K562 (cell line): ENCODE measurements around the gene SYNGR3. TPM values are rescaled to one million over a fixed set of nuclear protein-coding genes. Genes with fewer than 3 reads are reported as not detected.
A peak's percentile ranks its signal among the peaks of the same experiment; 100 is the strongest.

Experiments
- ATAC-seq: fragments of 200-7000 bp; cut with Tn5 transposase; 3 replicates; pipeline ENCODE4 v1.9.1; 2020; ENCODE audit warnings: moderate library complexity
- BruUV-seq: library from RNA; stranded (reverse); fragments of 400-500 nt; replicated peaks from 2 replicates; lab custom pipeline; 2021; lab: Mats Ljungman, UMichigan
- CTCF ChIA-PET: fragments of 300-600 bp; formaldehyde crosslinking; extraction: SDS; loops from one replicate; lab custom pipeline; 2021; ENCODE audit warnings: low intra/inter-chr PET ratio; lab: Yijun Ruan, JAX
- POLR2A ChIA-PET: fragments of 300-600, 350-650 bp; sonication (Branson Sonifier 250); formaldehyde crosslinking; extraction: SDS; loops from one replicate; lab custom pipeline; 2021; ENCODE audit warnings: antibody characterized with exemption, inconsistent platforms; lab: Yijun Ruan, JAX
- DNase-seq, 4 experiments: peaks; one replicate each; pipeline versions ENCODE4 v3.0.0 to v3.0.0-alpha.2; 2011 to 2018; ENCODE audit warnings: low spot score in 3 of 4, mixed read lengths in 3 of 4; ENCODE audit errors: extremely low read depth in 1 of 4
- FAIRE-seq: peaks from 2 replicates; lab custom pipeline; 2011; peaks lifted over from hg19 to GRCh38; lab: Jason Lieb, UNC
- H2AFZ ChIP-seq: 2 replicates; pipeline ENCODE4 v1.6.0; 2011; ENCODE audit warnings: low read depth, low read length, control low read depth, inconsistent platforms
- H3K27ac ChIP-seq: fragments of 200-600 bp; 3 replicates; pipeline ENCODE4 v1.8.0; 2011; ENCODE audit warnings: low read depth, mild to moderate bottlenecking, control low read depth, inconsistent platforms, low read length, moderate library complexity, mixed read lengths; ENCODE audit errors: extremely low read depth
- H3K27me3 ChIP-seq, 2 experiments: fragments of 300-600 bp in 1 of 2; 2 replicates in 1 of 2; 3 replicates in 1 of 2; pipeline versions ENCODE4 v1.6.0 to v1.8.0; 2011; ENCODE audit warnings: inconsistent platforms in 2 of 2, low read length in 2 of 2, mild to moderate bottlenecking in 1 of 2, mixed read lengths in 1 of 2, moderate library complexity in 1 of 2; ENCODE audit not compliant: control insufficient read depth in 2 of 2, insufficient read depth in 2 of 2
- H3K36me3 ChIP-seq: fragments of 300-600 bp; 3 replicates; pipeline ENCODE4 v1.8.0; 2011; ENCODE audit warnings: mild to moderate bottlenecking, low read length, inconsistent platforms; ENCODE audit not compliant: control insufficient read depth, insufficient read depth
- H3K4me1 ChIP-seq, 2 experiments: fragments of 200-600 bp in 1 of 2; replicated peaks in 1 of 2; 2 replicates in 1 of 2; 3 replicates in 1 of 2; pipeline versions ENCODE4 v1.5.1 to v1.8.0; 2011; ENCODE audit warnings: inconsistent platforms in 2 of 2, low read length in 2 of 2, mild to moderate bottlenecking in 1 of 2, mixed read lengths in 1 of 2, moderate library complexity in 1 of 2; ENCODE audit not compliant: control insufficient read depth in 2 of 2, insufficient read depth in 2 of 2
- H3K4me2 ChIP-seq: 2 replicates; pipeline ENCODE4 v1.6.1; 2011; ENCODE audit warnings: low read length, control low read depth, inconsistent platforms, mixed read lengths; ENCODE audit not compliant: insufficient read depth
- H3K4me3 ChIP-seq: fragments of 200-600 bp; sonication (generic), shearing (Covaris generic); 2 replicates; pipeline ENCODE4 v1.5.1; 2016; ENCODE audit warnings: control low read depth, inconsistent platforms
- H3K79me2 ChIP-seq: fragments of 200-600 bp; 3 replicates; pipeline ENCODE4 v1.8.0; 2011; ENCODE audit warnings: low read length, inconsistent platforms; ENCODE audit not compliant: control insufficient read depth, insufficient read depth
- H3K9ac ChIP-seq, 2 experiments: 2 replicates each; pipeline versions ENCODE4 v1.6.0 to v1.6.1; 2011; ENCODE audit warnings: low read depth in 2 of 2, low read length in 2 of 2, control low read depth in 1 of 2, inconsistent platforms in 1 of 2, mild to moderate bottlenecking in 1 of 2, mixed read lengths in 1 of 2; ENCODE audit not compliant: insufficient read depth in 1 of 2
- H3K9me1 ChIP-seq: one replicate; pipeline ENCODE4 v1.6.0; 2011; ENCODE audit warnings: inconsistent platforms, mild to moderate bottlenecking, low read length, moderate library complexity; ENCODE audit not compliant: control insufficient read depth, insufficient read depth
- H3K9me3 ChIP-seq: replicated peaks from 2 replicates; pipeline ENCODE4 v1.5.1; 2011; ENCODE audit warnings: low read depth, low read length, inconsistent platforms; ENCODE audit not compliant: control insufficient read depth, insufficient read depth
- H4K20me1 ChIP-seq: replicated peaks from 2 replicates; pipeline ENCODE4 v1.6.1; 2011; ENCODE audit warnings: low read length, inconsistent platforms, mixed read lengths; ENCODE audit not compliant: control insufficient read depth, insufficient read depth
- CBX2 ChIP-seq: fragments of 200-600 bp; sonication (generic); IDR thresholded peaks from one replicate; pipeline ENCODE4 v1.6.1; 2012; ENCODE audit warnings: mild to moderate bottlenecking, low read length, inconsistent platforms; ENCODE audit not compliant: insufficient read depth, poor library complexity, severe bottlenecking
- CBX5 ChIP-seq: IDR thresholded peaks from 2 replicates; pipeline ENCODE4 v1.6.1; 2014; ENCODE audit warnings: low read depth, borderline replicate concordance
- EGR1 ChIP-seq: fragments of 450-650 bp; conservative IDR thresholded peaks from 2 replicates; pipeline ENCODE4 v1.6.1; 2017; ENCODE audit warnings: mild to moderate bottlenecking
- HMGN3 ChIP-seq: IDR thresholded peaks from 2 replicates; pipeline ENCODE4 v1.6.1; 2011; ENCODE audit warnings: borderline replicate concordance, low read depth, mild to moderate bottlenecking, mixed read lengths, low read length; ENCODE audit not compliant: insufficient read length; ENCODE audit errors: extremely low read depth
- MTA1 ChIP-seq: fragments of 450-650 bp; IDR thresholded peaks from 2 replicates; pipeline ENCODE4 v1.6.1; 2017; ENCODE audit warnings: borderline replicate concordance
- NCOA6 ChIP-seq: fragments of 450-650 bp; IDR thresholded peaks from 2 replicates; pipeline ENCODE4 v1.6.1; 2017; ENCODE audit warnings: mild to moderate bottlenecking
- POLR2G ChIP-seq: fragments of 200-400 bp; formaldehyde crosslinking; IDR thresholded peaks from 2 replicates; pipeline ENCODE4 v1.6.1; 2017; ENCODE audit warnings: low read depth, mild to moderate bottlenecking, antibody characterized with exemption, low read length, moderate library complexity
- WGBS: fragments of 100-300 bp; shearing (Covaris generic); methylation state at CpG from one replicate; pipeline ENCODE4 v1.1.6; 2016; ENCODE audit warnings: low coverage, mixed read lengths; ENCODE audit not compliant: insufficient coverage; ENCODE audit errors: missing lambda C conversion rate; 5-methylcytosine and 5-hydroxymethylcytosine counted together
- in situ Hi-C: fragments of 300-500 bp; cut with MboI; formaldehyde crosslinking; loops from 4 replicates; pipeline ENCODE4 v1.15.0; 2018; ENCODE audit warnings: inconsistent platforms, mixed read lengths
- intact Hi-C: fragments of 100-400 bp; cut with micrococcal nuclease; formaldehyde crosslinking; loops from 2 replicates; pipeline ENCODE4 v1.14.2; 2022
- polyA plus RNA-seq, 8 experiments: library from polyadenylated mRNA; depleted of rRNA in 4 of 8; stranded (reverse) in 5 of 8; unstranded in 3 of 8; fragments of >200 nt; fragmentation: Nextera tagmentation in 2 of 8; fragmentation: Illumina TruSeq in 1 of 8; extraction: Ambion mirVana in 2 of 8; extraction: Trizol in 1 of 8; gene quantifications; 2 replicates each; pipeline versions ENCODE4 v1.2.1 to v1.2.3, GENCODE V29; 2011 to 2014; ENCODE audit warnings: inconsistent platforms in 1 of 8, missing spikeins in 1 of 8
- total RNA-seq, 7 experiments: library from RNA; depleted of rRNA in 6 of 7; stranded (reverse); fragments of >200 nt in 6 of 7; fragmentation: Illumina TruSeq in 2 of 7; extraction: Trizol in 2 of 7; gene quantifications; 2 replicates each; pipeline versions ENCODE4 v1.2.1 to v1.2.3, GENCODE V29; 2011 to 2021; ENCODE audit warnings: low replicate concordance in 1 of 7
- TF ChIP-seq, protein P1 (sequence below): fragments of 250-450 bp; sonication (Bioruptor Pico); IDR thresholded peaks from 2 replicates; pipeline ENCODE4 v1.4.0; 2020; ENCODE audit warnings: mild to moderate bottlenecking, moderate library complexity, borderline replicate concordance

SYNGR3 gene
- total and polyA plus RNA-seq, 9 of the 15 experiments (the other 6 are each of a cell fraction or from before 2014, with no cell fraction given) = 3.7 to 69.2 (median 36.3) TPM

DNA sequence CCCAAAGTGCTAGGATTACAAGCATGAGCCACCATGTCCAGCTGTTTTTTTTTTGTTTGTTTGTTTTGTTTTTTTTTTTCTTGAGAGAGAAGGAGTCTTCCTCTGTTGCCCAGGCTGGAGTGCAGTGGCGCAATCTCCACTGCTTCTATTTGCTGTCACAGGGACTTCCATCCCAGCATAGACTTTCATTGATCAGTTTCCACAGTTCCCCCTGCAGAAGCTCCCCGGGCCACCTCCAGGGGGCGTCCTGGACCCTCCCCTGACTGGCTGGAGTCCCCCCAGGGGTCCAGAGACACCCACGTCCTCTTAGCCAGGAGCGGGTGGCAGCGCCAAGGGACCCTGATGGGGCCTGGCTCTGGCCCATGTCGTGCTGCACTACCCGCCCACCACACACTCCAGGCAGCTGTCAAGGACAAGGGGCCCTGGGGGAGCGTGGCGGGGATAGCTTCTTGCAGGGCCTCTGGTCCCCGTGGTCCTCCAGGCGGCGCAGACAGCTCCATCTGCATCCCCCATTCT, 26.7 kb downstream of the SYNGR3 start (continued):
- TF ChIP-seq CBX5 = no peak
- no peak for TF ChIP-seq MTA1
- TF ChIP-seq HMGN3 = no peak
- TF ChIP-seq, protein P1, sequence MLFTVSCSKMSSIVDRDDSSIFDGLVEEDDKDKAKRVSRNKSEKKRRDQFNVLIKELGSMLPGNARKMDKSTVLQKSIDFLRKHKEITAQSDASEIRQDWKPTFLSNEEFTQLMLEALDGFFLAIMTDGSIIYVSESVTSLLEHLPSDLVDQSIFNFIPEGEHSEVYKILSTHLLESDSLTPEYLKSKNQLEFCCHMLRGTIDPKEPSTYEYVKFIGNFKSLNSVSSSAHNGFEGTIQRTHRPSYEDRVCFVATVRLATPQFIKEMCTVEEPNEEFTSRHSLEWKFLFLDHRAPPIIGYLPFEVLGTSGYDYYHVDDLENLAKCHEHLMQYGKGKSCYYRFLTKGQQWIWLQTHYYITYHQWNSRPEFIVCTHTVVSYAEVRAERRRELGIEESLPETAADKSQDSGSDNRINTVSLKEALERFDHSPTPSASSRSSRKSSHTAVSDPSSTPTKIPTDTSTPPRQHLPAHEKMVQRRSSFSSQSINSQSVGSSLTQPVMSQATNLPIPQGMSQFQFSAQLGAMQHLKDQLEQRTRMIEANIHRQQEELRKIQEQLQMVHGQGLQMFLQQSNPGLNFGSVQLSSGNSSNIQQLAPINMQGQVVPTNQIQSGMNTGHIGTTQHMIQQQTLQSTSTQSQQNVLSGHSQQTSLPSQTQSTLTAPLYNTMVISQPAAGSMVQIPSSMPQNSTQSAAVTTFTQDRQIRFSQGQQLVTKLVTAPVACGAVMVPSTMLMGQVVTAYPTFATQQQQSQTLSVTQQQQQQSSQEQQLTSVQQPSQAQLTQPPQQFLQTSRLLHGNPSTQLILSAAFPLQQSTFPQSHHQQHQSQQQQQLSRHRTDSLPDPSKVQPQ (CRISPR knock-in tag) = no peak
- no peak for TF ChIP-seq NCOA6

DNA sequence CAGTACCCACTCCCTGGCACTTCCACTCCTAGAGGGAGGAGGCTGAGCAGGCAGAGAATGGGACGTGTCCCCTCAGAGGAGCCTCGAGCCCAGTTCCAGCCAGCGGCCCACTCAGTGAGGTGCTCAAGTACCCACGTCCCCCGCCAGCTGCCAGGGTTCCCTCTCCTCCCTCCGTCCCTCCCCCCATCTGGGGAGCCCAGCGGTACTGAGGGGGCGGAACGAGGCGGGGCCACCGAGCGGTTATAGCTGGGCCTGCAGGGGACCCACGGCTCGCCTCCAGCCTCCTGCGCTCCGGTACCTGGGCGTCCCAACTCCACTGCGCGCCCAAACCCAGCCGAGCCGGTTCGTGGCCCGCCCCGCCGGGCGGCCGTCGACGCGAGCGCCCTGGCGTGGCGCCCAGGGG, 29.7 kb downstream of the SYNGR3 start, which contains the start of gene NPW:
Gene NPW, plus strand, starts transcription at position 268 of the 403 bp plus-strand sequence.
- intact Hi-C loops (no loop called here), in situ Hi-C loops (no loop called here)
- H3K9ac ChIP-seq = peak within 1 kb of the TSS in 1 of 2 experiments; percentile 77; a peak in 2 of 4 replicates
- ChIA-PET POLR2A (interaction anchor here (0.6 to 1.3 kb wide), 4 partner anchors 16 to 134 kb away, joined by 3 to 4 read pairs (median 4); no protein-coding TSS in a partner anchor), CTCF (no interaction called here)
- H2AFZ ChIP-seq = peak within 1 kb of the TSS; percentile 62; the same call in 1 of the 2 replicates
- no peaks in the 10 kb centered on the region for H4K20me1 ChIP-seq
- no peaks in the 10 kb centered on the region for H3K27me3 ChIP-seq
- H3K27ac ChIP-seq = no peak within 1 kb of the TSS
- TF ChIP-seq EGR1 = peak; percentile 77
- TF ChIP-seq CBX2 = no peak
- TF ChIP-seq POLR2G = 0 out of 2 replicates have a peak, but pooled peaks have one; percentile 4
- H3K9me1 ChIP-seq = no peaks in the 10 kb centered on the region
- H3K4me2 ChIP-seq = no peak within 1 kb of the TSS
- no TSS peak for BruUV-seq
- no peaks in the 10 kb centered on the region for H3K36me3 ChIP-seq
- FAIRE-seq (no peak), DNase-seq (peak; percentile 41 to 64 (median 55)), ATAC-seq (no peak)
- H3K4me1 ChIP-seq = peaks cover 16 to 61% of the 10 kb centered on the region in 2 experiments; a peak in 4 of 5 replicates
- no peaks in the 10 kb centered on the region for H3K9me3 ChIP-seq
- no peaks in the 10 kb centered on the region for H3K79me2 ChIP-seq
- 41% methylated on average over 12 of the region's 33 CpGs for WGBS
- H3K4me3 ChIP-seq = peak within 1 kb of the TSS; percentile 11
